GM23338 (cell line): ENCODE data around the gene C1QTNF5.

Source experiments
- CREB1 ChIP-seq: fragments of 250-450 bp; sonication (Bioruptor Pico); IDR thresholded peaks from 2 replicates; pipeline ENCODE4 v1.5.0; 2020; ENCODE audit warnings: low read depth, mild to moderate bottlenecking, moderate library complexity
- CTCF ChIP-seq, 2 experiments: fragments of 200-600 bp in 1 of 2; sonication (generic) in 1 of 2; conservative IDR thresholded peaks; 2 replicates each; pipeline versions ENCODE4 v1.5.1 to v1.6.1; 2016 to 2017; ENCODE audit warnings: antibody characterized with exemption in 2 of 2, low read depth in 2 of 2, mild to moderate bottlenecking in 2 of 2, moderate library complexity in 1 of 2
- EZH2 ChIP-seq: fragments of 200-600 bp; sonication (generic); IDR thresholded peaks from one replicate; pipeline ENCODE4 v1.8.0; 2017; ENCODE audit warnings: antibody characterized with exemption, mild to moderate bottlenecking, low read depth; ENCODE audit not compliant: unreplicated experiment
- EZH2phosphoT487 ChIP-seq: fragments of 200-600 bp; sonication (generic); IDR thresholded peaks from one replicate; pipeline ENCODE4 v1.8.1; 2018; ENCODE audit warnings: antibody characterized with exemption; ENCODE audit not compliant: unreplicated experiment
- JUNB ChIP-seq: IDR thresholded peaks from one replicate; pipeline ENCODE4 v1.6.1; 2016; ENCODE audit warnings: antibody characterized with exemption; ENCODE audit not compliant: unreplicated experiment
- NANOG ChIP-seq: IDR thresholded peaks from 2 replicates; pipeline ENCODE4 v1.6.1; 2016; ENCODE audit warnings: antibody characterized with exemption, borderline replicate concordance
- POLR2AphosphoS5 ChIP-seq: IDR thresholded peaks from 2 replicates; pipeline ENCODE4 v1.6.1; 2016; ENCODE audit warnings: antibody characterized with exemption, low read depth
- STAT1 ChIP-seq: IDR thresholded peaks from one replicate; pipeline ENCODE4 v1.6.1; 2016; ENCODE audit warnings: antibody characterized with exemption; ENCODE audit not compliant: unreplicated experiment
- ZNF331 ChIP-seq: fragments of 250-450 bp; sonication (Bioruptor Pico); IDR thresholded peaks from 2 replicates; pipeline ENCODE4 v1.5.0; 2020; ENCODE audit warnings: low read depth, mild to moderate bottlenecking, moderate library complexity
- TF ChIP-seq, protein P1 (sequence below): IDR thresholded peaks from one replicate; pipeline ENCODE4 v1.6.1; 2018; ENCODE audit warnings: antibody characterized with exemption; ENCODE audit not compliant: unreplicated experiment
- TF ChIP-seq, protein P2 (sequence below): IDR thresholded peaks from 2 replicates; pipeline ENCODE4 v1.6.1; 2016; ENCODE audit warnings: antibody characterized with exemption
- TF ChIP-seq, protein P3 (sequence below): fragments of 250-450 bp; sonication (Bioruptor Pico); IDR thresholded peaks from 2 replicates; pipeline ENCODE4 v1.5.0; 2020; ENCODE audit warnings: mild to moderate bottlenecking, moderate library complexity

- TF ChIP-seq CTCF (conservative IDR thresholded peaks at IDR 0.05; ENCODE audit: low read depth in 2 of 2) (no peak), JUNB (no peak), EZH2 (no peak), ZNF331 (CRISPR knock-in tag) (no peak), POLR2AphosphoS5 (no peak), STAT1 (no peak), EZH2phosphoT487 (no peak), NANOG (no peak), CREB1 (no peak)
- TF ChIP-seq, protein P1, sequence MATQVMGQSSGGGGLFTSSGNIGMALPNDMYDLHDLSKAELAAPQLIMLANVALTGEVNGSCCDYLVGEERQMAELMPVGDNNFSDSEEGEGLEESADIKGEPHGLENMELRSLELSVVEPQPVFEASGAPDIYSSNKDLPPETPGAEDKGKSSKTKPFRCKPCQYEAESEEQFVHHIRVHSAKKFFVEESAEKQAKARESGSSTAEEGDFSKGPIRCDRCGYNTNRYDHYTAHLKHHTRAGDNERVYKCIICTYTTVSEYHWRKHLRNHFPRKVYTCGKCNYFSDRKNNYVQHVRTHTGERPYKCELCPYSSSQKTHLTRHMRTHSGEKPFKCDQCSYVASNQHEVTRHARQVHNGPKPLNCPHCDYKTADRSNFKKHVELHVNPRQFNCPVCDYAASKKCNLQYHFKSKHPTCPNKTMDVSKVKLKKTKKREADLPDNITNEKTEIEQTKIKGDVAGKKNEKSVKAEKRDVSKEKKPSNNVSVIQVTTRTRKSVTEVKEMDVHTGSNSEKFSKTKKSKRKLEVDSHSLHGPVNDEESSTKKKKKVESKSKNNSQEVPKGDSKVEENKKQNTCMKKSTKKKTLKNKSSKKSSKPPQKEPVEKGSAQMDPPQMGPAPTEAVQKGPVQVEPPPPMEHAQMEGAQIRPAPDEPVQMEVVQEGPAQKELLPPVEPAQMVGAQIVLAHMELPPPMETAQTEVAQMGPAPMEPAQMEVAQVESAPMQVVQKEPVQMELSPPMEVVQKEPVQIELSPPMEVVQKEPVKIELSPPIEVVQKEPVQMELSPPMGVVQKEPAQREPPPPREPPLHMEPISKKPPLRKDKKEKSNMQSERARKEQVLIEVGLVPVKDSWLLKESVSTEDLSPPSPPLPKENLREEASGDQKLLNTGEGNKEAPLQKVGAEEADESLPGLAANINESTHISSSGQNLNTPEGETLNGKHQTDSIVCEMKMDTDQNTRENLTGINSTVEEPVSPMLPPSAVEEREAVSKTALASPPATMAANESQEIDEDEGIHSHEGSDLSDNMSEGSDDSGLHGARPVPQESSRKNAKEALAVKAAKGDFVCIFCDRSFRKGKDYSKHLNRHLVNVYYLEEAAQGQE: no peak
- TF ChIP-seq, protein P2, sequence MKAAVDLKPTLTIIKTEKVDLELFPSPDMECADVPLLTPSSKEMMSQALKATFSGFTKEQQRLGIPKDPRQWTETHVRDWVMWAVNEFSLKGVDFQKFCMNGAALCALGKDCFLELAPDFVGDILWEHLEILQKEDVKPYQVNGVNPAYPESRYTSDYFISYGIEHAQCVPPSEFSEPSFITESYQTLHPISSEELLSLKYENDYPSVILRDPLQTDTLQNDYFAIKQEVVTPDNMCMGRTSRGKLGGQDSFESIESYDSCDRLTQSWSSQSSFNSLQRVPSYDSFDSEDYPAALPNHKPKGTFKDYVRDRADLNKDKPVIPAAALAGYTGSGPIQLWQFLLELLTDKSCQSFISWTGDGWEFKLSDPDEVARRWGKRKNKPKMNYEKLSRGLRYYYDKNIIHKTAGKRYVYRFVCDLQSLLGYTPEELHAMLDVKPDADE: no peak
- TF ChIP-seq, protein P3, sequence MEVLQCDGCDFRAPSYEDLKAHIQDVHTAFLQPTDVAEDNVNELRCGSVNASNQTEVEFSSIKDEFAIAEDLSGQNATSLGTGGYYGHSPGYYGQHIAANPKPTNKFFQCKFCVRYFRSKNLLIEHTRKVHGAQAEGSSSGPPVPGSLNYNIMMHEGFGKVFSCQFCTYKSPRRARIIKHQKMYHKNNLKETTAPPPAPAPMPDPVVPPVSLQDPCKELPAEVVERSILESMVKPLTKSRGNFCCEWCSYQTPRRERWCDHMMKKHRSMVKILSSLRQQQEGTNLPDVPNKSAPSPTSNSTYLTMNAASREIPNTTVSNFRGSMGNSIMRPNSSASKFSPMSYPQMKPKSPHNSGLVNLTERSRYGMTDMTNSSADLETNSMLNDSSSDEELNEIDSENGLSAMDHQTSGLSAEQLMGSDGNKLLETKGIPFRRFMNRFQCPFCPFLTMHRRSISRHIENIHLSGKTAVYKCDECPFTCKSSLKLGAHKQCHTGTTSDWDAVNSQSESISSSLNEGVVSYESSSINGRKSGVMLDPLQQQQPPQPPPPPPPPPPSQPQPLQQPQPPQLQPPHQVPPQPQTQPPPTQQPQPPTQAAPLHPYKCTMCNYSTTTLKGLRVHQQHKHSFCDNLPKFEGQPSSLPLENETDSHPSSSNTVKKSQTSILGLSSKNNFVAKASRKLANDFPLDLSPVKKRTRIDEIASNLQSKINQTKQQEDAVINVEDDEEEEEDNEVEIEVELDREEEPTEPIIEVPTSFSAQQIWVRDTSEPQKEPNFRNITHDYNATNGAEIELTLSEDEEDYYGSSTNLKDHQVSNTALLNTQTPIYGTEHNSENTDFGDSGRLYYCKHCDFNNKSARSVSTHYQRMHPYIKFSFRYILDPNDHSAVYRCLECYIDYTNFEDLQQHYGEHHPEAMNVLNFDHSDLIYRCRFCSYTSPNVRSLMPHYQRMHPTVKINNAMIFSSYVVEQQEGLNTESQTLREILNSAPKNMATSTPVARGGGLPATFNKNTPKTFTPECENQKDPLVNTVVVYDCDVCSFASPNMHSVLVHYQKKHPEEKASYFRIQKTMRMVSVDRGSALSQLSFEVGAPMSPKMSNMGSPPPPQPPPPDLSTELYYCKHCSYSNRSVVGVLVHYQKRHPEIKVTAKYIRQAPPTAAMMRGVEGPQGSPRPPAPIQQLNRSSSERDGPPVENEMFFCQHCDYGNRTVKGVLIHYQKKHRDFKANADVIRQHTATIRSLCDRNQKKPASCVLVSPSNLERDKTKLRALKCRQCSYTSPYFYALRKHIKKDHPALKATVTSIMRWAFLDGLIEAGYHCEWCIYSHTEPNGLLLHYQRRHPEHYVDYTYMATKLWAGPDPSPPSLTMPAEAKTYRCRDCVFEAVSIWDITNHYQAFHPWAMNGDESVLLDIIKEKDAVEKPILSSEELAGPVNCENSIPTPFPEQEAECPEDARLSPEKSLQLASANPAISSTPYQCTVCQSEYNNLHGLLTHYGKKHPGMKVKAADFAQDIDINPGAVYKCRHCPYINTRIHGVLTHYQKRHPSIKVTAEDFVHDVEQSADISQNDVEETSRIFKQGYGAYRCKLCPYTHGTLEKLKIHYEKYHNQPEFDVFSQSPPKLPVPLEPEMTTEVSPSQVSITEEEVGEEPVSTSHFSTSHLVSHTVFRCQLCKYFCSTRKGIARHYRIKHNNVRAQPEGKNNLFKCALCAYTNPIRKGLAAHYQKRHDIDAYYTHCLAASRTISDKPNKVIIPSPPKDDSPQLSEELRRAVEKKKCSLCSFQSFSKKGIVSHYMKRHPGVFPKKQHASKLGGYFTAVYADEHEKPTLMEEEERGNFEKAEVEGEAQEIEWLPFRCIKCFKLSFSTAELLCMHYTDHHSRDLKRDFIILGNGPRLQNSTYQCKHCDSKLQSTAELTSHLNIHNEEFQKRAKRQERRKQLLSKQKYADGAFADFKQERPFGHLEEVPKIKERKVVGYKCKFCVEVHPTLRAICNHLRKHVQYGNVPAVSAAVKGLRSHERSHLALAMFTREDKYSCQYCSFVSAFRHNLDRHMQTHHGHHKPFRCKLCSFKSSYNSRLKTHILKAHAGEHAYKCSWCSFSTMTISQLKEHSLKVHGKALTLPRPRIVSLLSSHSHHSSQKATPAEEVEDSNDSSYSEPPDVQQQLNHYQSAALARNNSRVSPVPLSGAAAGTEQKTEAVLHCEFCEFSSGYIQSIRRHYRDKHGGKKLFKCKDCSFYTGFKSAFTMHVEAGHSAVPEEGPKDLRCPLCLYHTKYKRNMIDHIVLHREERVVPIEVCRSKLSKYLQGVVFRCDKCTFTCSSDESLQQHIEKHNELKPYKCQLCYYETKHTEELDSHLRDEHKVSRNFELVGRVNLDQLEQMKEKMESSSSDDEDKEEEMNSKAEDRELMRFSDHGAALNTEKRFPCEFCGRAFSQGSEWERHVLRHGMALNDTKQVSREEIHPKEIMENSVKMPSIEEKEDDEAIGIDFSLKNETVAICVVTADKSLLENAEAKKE (CRISPR knock-in tag): no peak
These were observed 10.5 kb upstream of the C1QTNF5 start for GRCh38 chr11:119351232-119351631.
